ENCODE results near the gene HSPA12B. TPM values are rescaled to one million over a fixed set of nuclear protein-coding genes. Genes with fewer than 3 reads are reported as not detected.

HSPA12B gene
- total RNA-seq, 1 experiment from 2014 or later, result not detected

DNA sequence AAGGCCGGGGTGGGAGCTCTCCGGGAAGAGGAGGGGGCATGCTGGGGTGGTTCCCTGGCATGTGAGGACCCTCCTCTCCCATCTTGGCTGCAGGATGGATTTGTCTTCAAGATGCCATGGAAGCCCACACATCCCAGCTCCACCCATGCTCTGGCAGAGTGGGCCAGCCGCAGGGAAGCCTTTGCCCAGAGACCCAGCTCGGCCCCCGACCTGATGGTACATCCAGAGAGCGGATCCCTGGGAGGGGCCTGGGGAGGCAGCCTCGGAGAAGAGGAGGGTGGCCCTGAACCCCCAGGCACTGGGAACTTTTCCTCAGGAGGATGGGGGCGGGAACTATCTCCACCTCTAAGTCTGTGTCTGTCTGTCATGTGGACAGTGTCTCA lies 68.4 kb downstream of the HSPA12B start:
- H3K79me2 ChIP-seq (ENCODE audit: low read length), result peaks cover 13% of the 10 kb centered on the region
- H3K9me3 ChIP-seq (ENCODE audit: low read length), result no peaks in the 10 kb centered on the region
- no peak overlapping the region for H2AFZ ChIP-seq (ENCODE audit: low read length)
- no peak overlapping the region for H3K9ac ChIP-seq (ENCODE audit: low read length)
- no peak overlapping the region for H3K4me3 ChIP-seq (ENCODE audit: low read length)
- H3K27me3 ChIP-seq (ENCODE audit: low read length), result no peaks in the 10 kb centered on the region
- H3K36me3 ChIP-seq (ENCODE audit: insufficient read depth, low read length), result peaks cover 4% of the 10 kb centered on the region; the same call in 1 of the 2 replicates
- no peak overlapping the region for H3K4me2 ChIP-seq (ENCODE audit: low read depth, low read length, poor library complexity, severe bottlenecking)
- no peak for DNase-seq
- H3K9me2 ChIP-seq (replicated peaks; ENCODE audit: insufficient read depth, low read length), result no peaks in the 10 kb centered on the region
- no peak overlapping the region for H3K27ac ChIP-seq (ENCODE audit: low read length)
- peaks cover 37% of the 10 kb centered on the region for H3K4me1 ChIP-seq (ENCODE audit: low read length)
- H4K20me1 ChIP-seq (ENCODE audit: insufficient read depth, low read depth, low read length), result no peaks in the 10 kb centered on the region

DNA sequence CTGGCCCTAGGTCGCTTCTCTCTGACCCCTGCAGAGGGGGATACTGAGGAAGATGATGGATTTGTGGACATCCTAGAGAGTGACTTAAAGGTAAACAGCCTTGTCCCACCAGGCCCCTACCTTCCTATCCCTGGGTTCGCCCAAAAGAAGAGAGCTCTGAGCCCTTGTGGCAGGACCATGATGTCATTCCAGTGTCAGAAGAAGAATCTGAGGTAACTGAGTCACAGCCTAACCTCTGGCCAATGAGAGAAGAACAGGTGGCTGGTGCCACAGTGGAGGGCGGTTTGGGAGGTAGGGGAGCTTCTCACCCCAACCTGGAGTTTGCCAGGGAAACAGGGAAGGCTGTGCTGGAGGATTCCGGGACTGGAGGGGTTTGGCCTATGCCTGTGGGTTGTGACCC lies 68.8 kb downstream of the HSPA12B start:
- Histone ChIP-seq H3K9me3 (ENCODE audit: low read length) (no peaks in the 10 kb centered on the region), H3K4me1 (ENCODE audit: low read length) (peaks cover 36% of the 10 kb centered on the region), H3K27me3 (ENCODE audit: low read length) (no peaks in the 10 kb centered on the region), H3K36me3 (ENCODE audit: insufficient read depth, low read length) (peaks cover 4% of the 10 kb centered on the region; the same call in 1 of the 2 replicates), H3K4me3 (ENCODE audit: low read length) (no peak overlapping the region), H2AFZ (ENCODE audit: low read length) (no peak overlapping the region), H3K4me2 (ENCODE audit: low read depth, low read length, poor library complexity, severe bottlenecking) (no peak overlapping the region), H3K79me2 (ENCODE audit: low read length) (peaks cover 13% of the 10 kb centered on the region), H3K9ac (ENCODE audit: low read length) (no peak overlapping the region), H4K20me1 (ENCODE audit: insufficient read depth, low read depth, low read length) (no peaks in the 10 kb centered on the region), H3K9me2 (replicated peaks; ENCODE audit: insufficient read depth, low read length) (no peaks in the 10 kb centered on the region), H3K27ac (ENCODE audit: low read length) (no peak overlapping the region)
- no peak for DNase-seq

DNA sequence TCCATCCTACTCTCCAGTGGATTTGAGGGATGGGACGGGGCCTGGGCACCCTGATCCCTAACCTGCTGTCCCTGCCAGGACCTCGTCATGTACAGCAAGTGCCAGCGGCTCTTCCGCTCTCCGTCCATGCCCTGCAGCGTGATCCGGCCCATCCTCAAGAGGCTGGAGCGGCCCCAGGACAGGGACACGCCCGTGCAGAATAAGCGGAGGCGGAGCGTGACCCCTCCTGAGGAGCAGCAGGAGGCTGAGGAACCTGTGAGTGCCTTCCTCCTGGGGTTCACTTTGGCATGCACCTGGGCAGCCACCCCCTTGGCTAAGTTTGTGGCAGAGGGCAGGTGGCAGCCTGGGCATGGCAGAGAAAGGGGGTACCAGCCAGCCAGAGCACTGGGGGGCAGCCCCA lies 69.4 kb downstream of the HSPA12B start:
- H3K9ac ChIP-seq (ENCODE audit: low read length), result no peak overlapping the region
- H3K9me2 ChIP-seq (replicated peaks; ENCODE audit: insufficient read depth, low read length), result no peaks in the 10 kb centered on the region
- H3K27ac ChIP-seq (ENCODE audit: low read length), result no peak overlapping the region
- H2AFZ ChIP-seq (ENCODE audit: low read length), result no peak overlapping the region
- peaks cover 8% of the 10 kb centered on the region for H3K79me2 ChIP-seq (ENCODE audit: low read length)
- no peaks in the 10 kb centered on the region for H3K27me3 ChIP-seq (ENCODE audit: low read length)
- H3K4me2 ChIP-seq (ENCODE audit: low read depth, low read length, poor library complexity, severe bottlenecking), result no peak overlapping the region
- no peaks in the 10 kb centered on the region for H4K20me1 ChIP-seq (ENCODE audit: insufficient read depth, low read depth, low read length)
- no peak for DNase-seq
- no peak overlapping the region for H3K4me3 ChIP-seq (ENCODE audit: low read length)
- H3K4me1 ChIP-seq (ENCODE audit: low read length), result peaks cover 34% of the 10 kb centered on the region
- H3K9me3 ChIP-seq (ENCODE audit: low read length), result no peaks in the 10 kb centered on the region
- H3K36me3 ChIP-seq (ENCODE audit: insufficient read depth, low read length), result peaks cover 4% of the 10 kb centered on the region; the same call in 1 of the 2 replicates

Other genes starting within 250 kb of the HSPA12B start
- gene GFRA4, start 69.3 kb upstream of the HSPA12B start, total RNA-seq (2014; rRNA removed; shearing (Covaris generic); ENCODE audit: low replicate concordance), result not detected in 2 replicates
- gene ADAM33, start 50.7 kb upstream of the HSPA12B start, total RNA-seq (2014; rRNA removed; shearing (Covaris generic); ENCODE audit: low replicate concordance), result not detected in 2 replicates
- not detected in 2 replicates for gene SIGLEC1, start 20.1 kb upstream of the HSPA12B start, total RNA-seq (2014; rRNA removed; shearing (Covaris generic); ENCODE audit: low replicate concordance)
- 44.1 and 60.4 TPM in 2 replicates for gene ADISSP, start 35.1 kb downstream of the HSPA12B start, total RNA-seq (2014; rRNA removed; shearing (Covaris generic); ENCODE audit: low replicate concordance)
- not detected in 2 replicates for gene SPEF1, start 48.8 kb downstream of the HSPA12B start, total RNA-seq (2014; rRNA removed; shearing (Covaris generic); ENCODE audit: low replicate concordance)
- gene CENPB, start 54.1 kb downstream of the HSPA12B start, total RNA-seq (2014; rRNA removed; shearing (Covaris generic); ENCODE audit: low replicate concordance), result 13.0 and 32.7 TPM in 2 replicates
- 11.7 and 15.3 TPM in 2 replicates for gene CDC25B, start 63.6 kb downstream of the HSPA12B start, total RNA-seq (2014; rRNA removed; shearing (Covaris generic); ENCODE audit: low replicate concordance)
- gene AP5S1, start 87.9 kb downstream of the HSPA12B start, total RNA-seq (2014; rRNA removed; shearing (Covaris generic); ENCODE audit: low replicate concordance), result 5.3 and 7.1 TPM in 2 replicates
- 18.4 and 22.7 TPM in 2 replicates for gene MAVS, start 114.1 kb downstream of the HSPA12B start, total RNA-seq (2014; rRNA removed; shearing (Covaris generic); ENCODE audit: low replicate concordance)
- gene PANK2, start 156.7 kb downstream of the HSPA12B start, total RNA-seq (2014; rRNA removed; shearing (Covaris generic); ENCODE audit: low replicate concordance), result 19.2 and 41.5 TPM in 2 replicates